H1 (cell line): ENCODE results near the gene IFT122.
"Not testable (repeated sequence)": the region's sequence is repeated elsewhere in the genome, so short reads cannot be mapped to it uniquely, and the experiment has no call there.

ENCODE experiments used
- EZH2 ChIP-seq: fragments of 200-600 bp; sonication (generic); IDR thresholded peaks from 2 replicates; pipeline ENCODE4 v1.7.1; 2012; ENCODE audit warnings: low read depth, mild to moderate bottlenecking, moderate library complexity, low read length, inconsistent platforms; ENCODE audit not compliant: severe bottlenecking
- KDM4A ChIP-seq: IDR thresholded peaks from one replicate; pipeline ENCODE4 v1.7.1; 2012; ENCODE audit warnings: low read depth, mild to moderate bottlenecking, moderate library complexity, low read length, inconsistent platforms; ENCODE audit not compliant: severe bottlenecking
- MAFK ChIP-seq: IDR thresholded peaks from 2 replicates; pipeline ENCODE4 v1.6.1; 2012; ENCODE audit warnings: low read depth, mild to moderate bottlenecking, improper control_type of control experiment, low read length
- POLR2A ChIP-seq, 2 experiments: IDR thresholded peaks; 1 replicate in 1 of 2; 2 replicates in 1 of 2; pipeline ENCODE4 v1.6.1; 2011; ENCODE audit warnings: low read depth in 2 of 2, low read length in 2 of 2, mild to moderate bottlenecking in 2 of 2; ENCODE audit errors: control extremely low read depth in 1 of 2
- POLR2AphosphoS5 ChIP-seq: IDR thresholded peaks from 2 replicates; pipeline ENCODE4 v1.6.1; 2011; ENCODE audit warnings: low read depth, low read length
- RBBP5 ChIP-seq: IDR thresholded peaks from 2 replicates; pipeline ENCODE4 v1.7.1; 2012; ENCODE audit warnings: low read depth, mild to moderate bottlenecking, inconsistent platforms, low read length, moderate library complexity, borderline replicate concordance
- SP1 ChIP-seq: IDR thresholded peaks from 2 replicates; pipeline ENCODE4 v1.6.1; 2011; ENCODE audit warnings: low read depth, low read length
- TEAD4 ChIP-seq: IDR thresholded peaks from 2 replicates; pipeline ENCODE4 v1.6.1; 2012; ENCODE audit warnings: low read depth, low read length, inconsistent platforms, mixed read lengths
- ZNF274 ChIP-seq: IDR thresholded peaks from 2 replicates; pipeline ENCODE4 v1.7.0; 2012; ENCODE audit warnings: low read length, borderline replicate concordance; ENCODE audit errors: extremely low read depth
- TF ChIP-seq, protein P1 (sequence below), 3 experiments: IDR thresholded peaks; 1 replicate in 2 of 3; 2 replicates in 1 of 3; pipeline versions ENCODE4 v1.5.1 to v1.6.1; 2011; ENCODE audit warnings: low read length in 3 of 3, mild to moderate bottlenecking in 3 of 3, inconsistent platforms in 2 of 3, low read depth in 1 of 3, moderate library complexity in 1 of 3; ENCODE audit not compliant: insufficient read depth in 1 of 3; ENCODE audit errors: control extremely low read depth in 1 of 3

DNA sequence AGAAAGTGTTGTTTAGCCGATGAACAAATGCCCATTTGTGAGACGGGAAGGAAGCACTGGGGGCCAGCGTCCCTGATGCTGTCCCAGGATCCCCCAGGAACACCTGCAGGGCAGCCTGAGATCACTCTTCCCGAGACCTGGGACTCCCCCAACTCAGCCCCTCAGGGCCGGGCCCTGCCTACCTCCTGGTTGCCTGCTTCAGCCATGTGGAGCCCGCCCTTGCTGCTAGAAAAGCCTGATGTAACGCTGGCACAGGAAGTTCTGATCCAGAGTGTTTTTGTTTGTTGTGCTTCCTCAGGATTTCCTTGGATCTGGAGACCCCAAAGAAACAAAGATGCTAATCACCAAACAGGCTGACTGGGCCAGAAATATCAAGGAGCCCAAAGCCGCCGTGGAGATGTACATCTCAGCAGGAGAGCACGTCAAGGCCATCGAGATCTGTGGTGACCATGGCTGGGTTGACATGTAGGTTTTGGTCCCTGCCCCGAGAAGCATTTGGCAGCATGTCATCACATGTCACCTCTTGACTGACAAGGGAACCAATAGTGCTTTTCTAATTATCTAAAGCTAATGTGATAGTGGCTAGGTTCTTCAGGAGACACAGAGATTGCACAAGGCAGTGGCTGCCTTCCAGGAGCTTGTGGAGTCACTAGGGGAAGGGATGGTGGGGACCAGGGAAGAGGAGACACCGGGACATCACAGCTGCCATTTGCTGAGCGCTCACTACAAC lies 59.7 kb downstream of the IFT122 start:
- TF ChIP-seq, protein P1, sequence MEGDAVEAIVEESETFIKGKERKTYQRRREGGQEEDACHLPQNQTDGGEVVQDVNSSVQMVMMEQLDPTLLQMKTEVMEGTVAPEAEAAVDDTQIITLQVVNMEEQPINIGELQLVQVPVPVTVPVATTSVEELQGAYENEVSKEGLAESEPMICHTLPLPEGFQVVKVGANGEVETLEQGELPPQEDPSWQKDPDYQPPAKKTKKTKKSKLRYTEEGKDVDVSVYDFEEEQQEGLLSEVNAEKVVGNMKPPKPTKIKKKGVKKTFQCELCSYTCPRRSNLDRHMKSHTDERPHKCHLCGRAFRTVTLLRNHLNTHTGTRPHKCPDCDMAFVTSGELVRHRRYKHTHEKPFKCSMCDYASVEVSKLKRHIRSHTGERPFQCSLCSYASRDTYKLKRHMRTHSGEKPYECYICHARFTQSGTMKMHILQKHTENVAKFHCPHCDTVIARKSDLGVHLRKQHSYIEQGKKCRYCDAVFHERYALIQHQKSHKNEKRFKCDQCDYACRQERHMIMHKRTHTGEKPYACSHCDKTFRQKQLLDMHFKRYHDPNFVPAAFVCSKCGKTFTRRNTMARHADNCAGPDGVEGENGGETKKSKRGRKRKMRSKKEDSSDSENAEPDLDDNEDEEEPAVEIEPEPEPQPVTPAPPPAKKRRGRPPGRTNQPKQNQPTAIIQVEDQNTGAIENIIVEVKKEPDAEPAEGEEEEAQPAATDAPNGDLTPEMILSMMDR (IDR thresholded peaks at IDR 0.05; ENCODE audit: control extremely low read depth in 1 of 3, insufficient read depth in 1 of 3, low read depth in 1 of 3, low read length in 3 of 3): not testable (repeated sequence)
- not testable (repeated sequence) for TF ChIP-seq POLR2AphosphoS5; POLR2A (IDR thresholded peaks at IDR 0.05; ENCODE audit: control extremely low read depth in 1 of 2, low read depth in 2 of 2, low read length in 2 of 2); EZH2; SP1; KDM4A; MAFK; TEAD4; ZNF274; RBBP5
